ENCODE measurements around the gene SUSD6.
"Not testable (repeated sequence)": the region's sequence is repeated elsewhere in the genome, so short reads cannot be mapped to it uniquely, and the experiment has no call there.

DNA sequence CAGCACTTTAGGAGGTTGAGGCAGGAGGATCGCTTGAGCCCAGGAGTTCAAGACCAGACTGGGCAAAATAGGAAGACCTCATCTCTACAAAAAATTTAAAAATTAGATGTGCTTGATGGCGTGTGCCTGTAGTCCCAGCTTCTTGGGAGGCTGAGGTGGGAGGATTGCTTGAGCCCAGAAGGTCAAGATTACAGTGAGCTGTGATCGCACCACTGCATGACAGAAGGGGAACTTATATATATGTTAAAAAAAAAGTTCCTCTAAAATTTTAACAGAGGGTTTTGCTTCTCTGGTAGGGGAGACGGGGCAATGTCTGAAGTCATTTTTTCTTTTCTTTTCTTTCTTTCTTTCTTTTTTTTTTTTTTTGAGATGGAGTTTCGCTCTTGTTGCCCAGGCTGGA lies 12.0 kb upstream of the SUSD6 start:
- TF ChIP-seq, protein P1, sequence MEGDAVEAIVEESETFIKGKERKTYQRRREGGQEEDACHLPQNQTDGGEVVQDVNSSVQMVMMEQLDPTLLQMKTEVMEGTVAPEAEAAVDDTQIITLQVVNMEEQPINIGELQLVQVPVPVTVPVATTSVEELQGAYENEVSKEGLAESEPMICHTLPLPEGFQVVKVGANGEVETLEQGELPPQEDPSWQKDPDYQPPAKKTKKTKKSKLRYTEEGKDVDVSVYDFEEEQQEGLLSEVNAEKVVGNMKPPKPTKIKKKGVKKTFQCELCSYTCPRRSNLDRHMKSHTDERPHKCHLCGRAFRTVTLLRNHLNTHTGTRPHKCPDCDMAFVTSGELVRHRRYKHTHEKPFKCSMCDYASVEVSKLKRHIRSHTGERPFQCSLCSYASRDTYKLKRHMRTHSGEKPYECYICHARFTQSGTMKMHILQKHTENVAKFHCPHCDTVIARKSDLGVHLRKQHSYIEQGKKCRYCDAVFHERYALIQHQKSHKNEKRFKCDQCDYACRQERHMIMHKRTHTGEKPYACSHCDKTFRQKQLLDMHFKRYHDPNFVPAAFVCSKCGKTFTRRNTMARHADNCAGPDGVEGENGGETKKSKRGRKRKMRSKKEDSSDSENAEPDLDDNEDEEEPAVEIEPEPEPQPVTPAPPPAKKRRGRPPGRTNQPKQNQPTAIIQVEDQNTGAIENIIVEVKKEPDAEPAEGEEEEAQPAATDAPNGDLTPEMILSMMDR (IDR thresholded peaks at IDR 0.05) = not testable (repeated sequence)
- TF ChIP-seq EZH2 (IDR thresholded peaks at IDR 0.05; ENCODE audit: borderline replicate concordance, insufficient read depth, low read depth, low read length, poor library complexity, severe bottlenecking) = not testable (repeated sequence)

Data from B cell (primary cell).